GM18502 (cell line): ENCODE measurements around the gene EEFSEC.

Experiments
- ATAC-seq: cut with Tn5 transposase; IDR thresholded peaks from one replicate; pipeline ENCODE4 v1.9.1; 2021; ENCODE audit warnings: mild to moderate bottlenecking; ENCODE audit not compliant: unreplicated experiment, poor library complexity

Gene EEFSEC

DNA sequence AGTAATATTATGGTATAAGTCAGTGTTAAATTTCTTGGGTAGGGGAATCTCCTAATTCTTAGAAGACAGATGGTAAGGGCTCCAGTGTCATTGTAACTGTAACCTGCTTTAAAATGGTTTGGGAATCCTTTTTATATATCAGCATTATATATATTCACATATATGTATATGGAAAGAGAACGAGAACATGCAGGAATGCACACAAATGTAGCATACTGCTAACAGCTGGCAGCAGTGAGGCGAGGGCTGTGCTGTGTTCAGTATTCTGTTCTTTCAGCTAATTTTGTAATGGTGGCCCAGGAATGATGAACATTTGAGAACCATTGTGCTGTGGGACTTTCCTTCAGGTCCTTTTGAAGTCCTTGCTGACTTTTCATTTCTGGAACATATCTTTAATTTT lies 60.8 kb downstream of the EEFSEC start:
- ATAC-seq: no peak

DNA sequence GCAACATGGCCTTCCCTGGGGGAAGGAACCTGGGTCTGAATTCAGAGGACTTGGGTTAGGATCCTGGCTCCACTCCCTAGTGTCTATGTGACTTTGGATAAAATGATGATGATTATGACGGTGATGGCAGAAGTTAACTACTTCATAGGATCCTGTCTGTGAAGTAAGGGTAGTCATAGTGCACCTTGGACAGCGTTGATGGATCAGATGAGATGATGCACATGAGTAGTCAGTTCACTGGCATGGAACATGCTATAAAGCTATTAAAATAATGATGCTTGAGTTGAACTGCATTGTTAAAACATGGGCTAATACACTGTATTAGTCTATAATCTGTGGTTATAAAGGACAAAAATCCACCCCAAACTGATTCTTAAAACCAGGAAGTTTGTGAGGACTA lies 62.0 kb downstream of the EEFSEC start:
- no peak for ATAC-seq

DNA sequence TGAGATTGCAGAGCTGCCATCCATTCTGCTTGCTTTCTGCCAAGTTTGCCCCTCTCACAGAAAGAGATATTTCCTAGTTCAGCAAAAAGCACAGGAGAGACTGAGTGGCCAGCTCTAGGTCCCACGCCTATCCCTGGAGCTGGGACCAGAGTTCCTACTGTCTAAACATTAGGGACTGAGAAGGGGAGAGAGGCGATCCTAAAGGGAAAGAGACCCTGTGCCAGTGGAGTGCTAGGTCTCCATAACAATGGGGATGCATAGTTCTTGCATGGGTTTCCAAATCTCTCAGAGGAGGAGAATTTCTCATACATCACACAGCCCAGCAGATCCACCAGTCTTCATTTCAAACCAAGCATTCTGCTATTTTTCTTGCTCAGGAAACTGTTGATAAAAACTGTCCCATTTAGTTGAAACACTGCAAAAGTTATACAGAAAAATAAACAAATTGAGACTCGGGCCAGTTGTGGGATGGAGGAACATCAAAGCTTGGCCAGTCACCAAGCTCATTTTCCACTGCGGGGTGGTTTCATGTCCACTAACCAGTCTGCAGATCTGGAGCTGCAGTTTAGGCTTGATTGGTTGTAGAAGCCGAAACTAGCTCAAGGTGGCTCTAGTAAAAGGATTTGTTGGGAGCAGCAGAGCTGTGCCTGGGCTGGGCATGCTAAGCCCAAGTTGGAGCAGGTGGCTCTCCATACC lies 62.7 kb downstream of the EEFSEC start:
- ATAC-seq: no peak

GRCh38 chr3:128217702-128218547 lies 64.6 kb downstream of the EEFSEC start:
- ATAC-seq: no peak

- ATAC-seq: no peak
These were observed 65.4 kb downstream of the EEFSEC start for GRCh38 chr3:128218548-128219257.

DNA sequence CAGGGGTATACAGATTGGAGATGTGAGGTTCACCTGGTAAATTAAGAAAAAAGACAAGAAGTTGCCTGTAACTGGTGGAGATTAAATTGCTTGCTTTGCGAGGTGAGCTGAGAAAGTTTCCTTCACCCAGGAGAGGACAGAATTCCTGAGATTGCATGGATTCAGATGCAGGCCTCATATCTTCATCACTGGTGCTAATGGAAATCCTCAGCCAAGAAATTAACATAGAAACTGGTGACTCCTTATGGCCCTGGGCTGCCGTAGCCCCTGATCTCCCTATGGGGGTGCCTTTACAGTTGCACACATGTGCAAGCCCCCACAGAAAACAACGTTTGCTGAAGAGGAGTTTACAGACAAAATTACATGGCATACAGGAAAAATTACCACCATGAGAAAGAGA lies 68.0 kb downstream of the EEFSEC start:
- no peak for ATAC-seq

DNA sequence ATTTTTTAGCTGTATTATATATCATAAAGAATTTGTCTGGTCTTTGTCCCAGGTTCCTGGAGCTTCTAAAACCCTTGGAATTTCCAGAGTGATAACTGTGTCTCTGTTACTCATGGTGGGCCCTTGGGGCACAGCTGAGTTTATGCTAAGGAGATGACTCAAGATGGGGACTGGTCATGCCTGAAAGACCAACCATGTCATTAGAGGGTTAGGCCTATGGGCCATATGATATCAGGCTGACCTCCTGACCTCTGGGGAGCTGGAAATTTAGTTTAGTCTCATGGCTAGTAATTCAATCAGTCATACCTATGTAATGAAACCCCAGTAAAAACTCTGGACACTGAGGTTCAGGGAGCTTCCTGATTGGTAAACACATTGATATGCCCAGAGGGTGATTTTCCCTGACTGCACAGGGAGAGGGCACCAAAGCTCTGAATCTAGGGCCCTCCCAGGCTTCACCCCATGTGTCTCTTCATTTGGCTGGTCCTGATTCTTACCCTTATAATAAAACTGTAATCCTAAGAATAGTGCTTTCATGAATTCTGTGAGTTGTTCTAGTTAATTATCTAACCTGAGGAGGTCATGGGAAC lies 69.6 kb downstream of the EEFSEC start:
- no peak for ATAC-seq

GRCh38 chr3:128226186-128226725 lies 73.0 kb downstream of the EEFSEC start:
- no peak for ATAC-seq

DNA sequence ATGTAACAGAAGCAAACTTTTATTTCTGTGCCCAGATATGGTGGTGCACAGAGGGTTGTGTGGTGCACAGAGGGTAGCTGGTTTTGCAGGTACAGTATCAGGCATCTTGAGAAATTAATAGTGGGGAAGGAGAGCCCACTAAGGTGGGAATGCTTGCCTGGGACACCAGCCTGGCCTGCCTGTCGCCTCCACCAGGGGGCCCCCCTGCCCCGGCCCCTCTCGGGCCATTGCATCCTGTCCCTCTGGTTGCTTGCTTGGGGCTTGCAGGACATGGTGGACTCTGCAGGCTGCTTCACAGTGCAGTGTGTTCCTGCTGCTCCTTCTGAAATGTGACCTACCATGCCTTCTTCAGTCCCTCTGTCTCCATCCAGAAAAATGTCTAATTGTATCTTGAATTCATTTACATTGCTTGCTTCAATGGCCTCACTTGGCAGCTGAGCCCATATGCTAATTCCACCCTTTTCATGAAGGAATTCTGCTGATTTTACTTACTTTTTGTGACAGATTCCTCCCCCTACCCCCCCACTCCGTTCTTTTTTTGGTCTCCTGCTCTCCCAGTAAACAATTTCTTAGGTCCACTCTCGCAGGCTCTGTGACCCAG lies 73.6 kb downstream of the EEFSEC start:
- ATAC-seq: no peak

DNA sequence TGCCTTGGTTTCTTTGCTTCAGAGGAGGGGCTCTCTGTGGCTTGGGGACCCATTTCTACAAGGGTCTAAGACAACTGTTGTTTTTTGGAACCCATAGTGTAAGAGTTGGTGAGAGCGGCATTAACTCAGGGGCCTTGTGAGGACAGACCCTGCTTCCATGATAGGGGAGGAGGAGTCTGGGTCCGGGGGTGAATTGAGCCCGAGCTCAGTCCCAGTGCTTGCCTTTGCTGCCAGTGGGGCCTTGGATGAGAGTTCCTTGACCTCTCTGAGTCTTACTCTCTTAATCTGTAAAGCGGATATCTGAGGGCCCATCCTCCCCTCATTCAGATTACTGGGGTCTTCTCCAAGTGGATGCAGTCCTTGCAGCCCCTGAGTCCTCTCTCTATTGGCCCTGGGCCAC lies 74.2 kb downstream of the EEFSEC start:
- ATAC-seq: no peak

DNA sequence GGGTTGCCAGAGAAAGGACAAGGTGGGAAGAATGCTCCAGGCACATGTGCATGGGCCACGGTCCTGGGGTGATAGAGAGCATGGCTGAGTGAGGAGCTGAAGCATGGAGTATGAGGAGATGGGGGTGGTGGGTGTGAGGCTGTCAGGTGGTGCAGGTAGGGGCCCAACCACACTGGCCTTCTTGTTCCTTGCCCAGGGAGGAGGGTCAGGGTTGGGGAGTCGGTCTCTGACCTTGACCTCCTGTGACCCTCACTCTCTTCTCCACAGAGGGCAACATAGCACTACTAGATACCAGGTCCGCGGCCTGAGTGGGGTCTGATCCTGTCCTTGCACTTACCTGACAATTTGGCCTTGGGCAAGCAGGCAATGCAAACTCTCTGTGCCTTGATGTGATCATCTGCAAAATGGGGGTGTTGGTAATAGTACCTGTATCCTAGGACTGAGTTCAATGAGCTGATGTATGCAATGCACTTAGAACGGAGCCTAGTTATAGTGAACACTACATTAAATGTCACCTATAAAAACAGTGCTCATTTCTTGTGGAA lies 75.2 kb downstream of the EEFSEC start:
- no peak for ATAC-seq

DNA sequence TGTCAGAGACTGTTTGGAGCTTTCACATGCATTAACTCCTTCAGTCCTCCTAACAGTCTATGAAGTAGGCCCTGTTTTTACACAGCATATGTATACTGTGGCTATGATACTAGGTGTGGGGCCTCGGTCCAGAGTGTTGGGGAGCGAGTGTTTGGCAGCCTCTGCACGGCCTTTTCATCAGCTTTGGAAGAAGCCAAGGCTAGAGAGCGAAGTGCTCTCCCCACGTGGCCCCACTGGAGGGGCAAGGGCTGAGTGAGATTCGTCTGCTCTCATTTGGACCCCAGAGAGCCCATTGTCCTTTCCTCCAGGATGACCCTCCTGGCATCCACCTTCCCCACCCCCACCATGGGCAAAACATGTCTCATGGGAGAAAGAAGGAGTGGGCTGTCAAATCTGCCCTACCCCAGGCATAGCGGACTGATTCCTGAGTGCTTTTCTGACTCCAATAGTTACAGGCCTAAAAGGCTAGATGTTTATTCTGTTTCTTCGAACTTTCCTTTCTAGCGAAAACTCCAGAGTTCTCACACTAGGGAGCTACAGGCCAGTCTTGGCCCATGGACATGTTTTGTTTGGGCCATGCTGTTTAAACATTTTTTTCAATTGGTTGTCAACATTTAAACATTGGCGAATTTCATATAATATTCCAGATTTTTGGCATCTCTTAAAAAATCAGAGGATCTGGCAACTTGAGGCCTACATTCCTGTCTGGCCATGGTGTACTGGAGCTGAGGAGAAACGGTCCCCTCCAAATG lies 76.0 kb downstream of the EEFSEC start:
- no peak for ATAC-seq

DNA sequence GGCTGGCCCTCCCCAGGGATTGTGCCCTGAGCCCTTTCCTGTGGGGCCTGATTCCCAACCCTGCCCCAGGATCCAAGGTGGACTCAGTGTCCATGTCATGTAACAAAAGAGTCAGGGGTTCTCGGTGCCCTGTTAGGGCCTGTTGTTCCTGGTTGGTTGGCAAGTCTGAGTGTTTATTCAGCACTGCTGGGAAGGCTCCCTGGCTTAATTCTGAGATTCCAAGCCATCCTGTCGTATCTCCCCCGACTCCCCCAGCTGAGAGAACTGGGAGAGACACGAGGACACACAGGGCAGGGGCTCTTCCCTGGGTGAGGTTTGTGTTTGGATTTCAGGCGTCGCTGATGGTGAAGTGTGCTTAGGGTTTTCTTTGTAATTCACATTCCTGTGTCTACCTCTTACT lies 78.3 kb downstream of the EEFSEC start:
- ATAC-seq: no peak

DNA sequence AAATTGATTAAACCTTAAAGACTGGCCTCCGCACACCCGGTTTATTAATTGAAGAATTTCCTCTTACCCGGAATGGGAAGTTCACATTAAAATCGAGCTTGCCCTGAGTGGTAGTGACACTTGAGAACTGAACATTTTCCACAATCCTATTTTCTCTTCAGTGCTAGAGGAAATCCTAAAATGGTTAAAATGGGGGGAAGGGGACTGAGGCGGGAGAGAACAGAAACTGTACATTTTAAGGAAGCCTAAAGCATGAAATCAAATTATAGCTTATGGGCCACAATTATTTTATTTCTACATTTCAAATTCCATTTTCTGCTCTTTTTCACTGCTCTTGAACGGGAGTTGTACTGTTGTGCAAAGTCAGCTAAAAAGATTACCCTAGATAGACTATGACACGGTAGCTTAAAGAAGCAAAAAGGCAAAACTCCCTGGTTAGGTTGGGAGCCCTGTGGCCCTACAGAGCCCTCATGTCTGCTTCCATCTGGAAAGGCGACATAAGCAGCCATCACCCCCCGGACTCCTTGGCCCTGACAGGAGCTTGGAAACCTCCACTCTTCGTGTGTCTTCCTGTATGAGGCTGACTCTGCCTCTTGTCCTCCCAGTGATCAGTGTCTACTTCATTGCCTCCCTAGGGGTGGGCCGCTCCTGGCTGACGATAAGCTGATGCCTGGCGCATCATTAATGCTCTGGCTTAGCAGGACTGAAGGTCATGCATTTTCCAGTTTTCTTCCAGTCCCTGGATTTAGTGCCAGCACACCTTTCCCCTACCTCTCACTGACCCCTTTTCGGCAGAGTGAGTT lies 79.3 kb downstream of the EEFSEC start:
- no peak for ATAC-seq

GRCh38 chr3:128235207-128235926 lies 82.1 kb downstream of the EEFSEC start:
- no peak for ATAC-seq

DNA sequence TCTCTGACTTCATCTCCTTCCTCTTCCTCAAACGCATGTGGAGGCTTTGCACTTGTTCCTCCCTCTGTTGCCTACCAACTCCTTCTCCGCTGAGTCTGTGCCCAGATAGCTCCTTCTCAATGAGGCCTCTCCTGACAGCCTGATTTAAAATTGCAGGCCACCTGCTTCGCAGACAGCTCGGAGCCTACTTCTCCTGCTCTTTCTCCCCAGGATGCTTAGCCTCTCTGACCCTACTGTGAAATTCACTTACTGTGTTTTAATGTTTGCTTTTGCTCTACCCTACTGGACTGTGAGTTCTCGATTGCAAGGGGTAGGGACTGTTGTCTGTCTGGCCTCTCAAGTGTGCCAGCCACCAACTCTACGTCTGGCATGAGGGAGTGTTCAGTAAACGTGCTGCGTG lies 83.4 kb downstream of the EEFSEC start:
- no peak for ATAC-seq

GRCh38 chr3:128237348-128238183 lies 84.3 kb downstream of the EEFSEC start:
- ATAC-seq: no peak
